Measurements from ENCODE around the gene NOL6.
"Not testable (repeated sequence)": the region's sequence is repeated elsewhere in the genome, so short reads cannot be mapped to it uniquely, and the experiment has no call there.

NOL6 gene

DNA sequence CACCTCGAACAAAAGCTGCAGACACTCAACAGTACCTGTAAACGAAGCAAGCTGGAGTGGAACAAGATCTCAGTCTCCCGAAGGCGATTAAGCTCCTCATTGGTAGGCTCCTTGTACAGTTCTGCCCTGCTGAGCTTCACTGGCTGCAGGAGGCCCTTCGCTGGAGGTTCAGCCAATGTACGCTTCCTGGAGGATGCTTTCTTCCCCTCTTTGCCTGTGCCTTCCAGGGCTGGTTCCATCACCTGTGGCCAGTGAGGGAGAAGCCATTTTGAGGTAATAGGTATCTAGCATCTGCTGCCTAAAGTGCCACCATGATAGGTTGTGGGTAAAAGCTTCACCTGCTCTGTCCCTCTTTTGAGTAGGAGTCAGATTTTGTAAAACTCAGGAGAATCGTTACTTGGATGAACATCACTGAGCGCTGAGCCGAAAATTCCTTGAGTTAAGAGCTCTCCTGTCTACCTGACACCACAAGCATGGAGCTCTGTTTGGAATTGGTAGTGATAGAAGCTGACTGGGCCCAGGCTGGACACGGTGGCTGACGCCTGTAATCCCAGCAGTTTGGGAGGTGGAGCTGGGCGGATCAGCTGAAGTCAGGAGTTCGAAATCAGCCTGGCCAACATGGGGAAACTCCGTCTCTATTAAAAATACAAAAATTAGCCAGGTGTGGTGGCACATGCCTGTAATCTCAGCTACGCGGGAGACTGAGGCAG, 1.4 kb downstream of the NOL6 start:
- DNase-seq: no peak

DNA sequence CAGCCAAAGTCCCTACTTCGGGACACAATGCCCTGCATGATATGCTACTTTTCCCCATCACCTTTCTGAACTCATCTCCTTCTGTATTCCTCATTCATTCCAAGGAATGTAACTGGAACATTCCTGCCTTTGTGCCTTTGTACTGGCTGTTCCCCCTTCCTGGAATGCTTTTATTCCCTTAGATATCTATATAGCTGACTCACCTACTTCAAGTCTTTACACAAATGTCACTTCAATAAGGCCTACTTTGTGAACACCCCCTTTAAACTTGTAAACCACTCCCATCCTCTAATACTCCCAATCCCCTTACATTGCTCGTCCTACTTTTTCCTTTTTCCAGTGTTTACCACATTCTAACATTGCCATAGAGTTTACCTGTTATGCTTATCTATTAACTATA, 2.4 kb downstream of the NOL6 start:
- DNase-seq: no peak

DNA sequence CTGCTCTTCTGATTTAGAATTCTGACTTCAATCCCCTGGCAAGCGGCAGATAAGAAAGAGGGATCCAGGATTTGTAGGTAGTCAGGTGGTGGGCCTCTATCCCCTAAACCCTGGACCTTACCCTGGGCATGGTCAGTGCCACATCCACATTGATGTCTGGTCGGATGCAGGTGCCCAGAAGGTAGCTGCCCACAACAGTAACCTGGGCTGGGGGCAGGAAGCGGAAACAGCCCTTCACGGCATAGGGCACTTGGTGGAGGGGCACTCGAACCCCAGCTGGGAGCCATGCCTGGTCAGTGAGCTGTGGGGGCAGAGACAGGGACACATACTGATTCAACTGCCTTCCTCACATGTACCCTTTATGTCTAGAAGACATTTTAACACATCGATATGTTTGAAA, 3.8 kb downstream of the NOL6 start:
- DNase-seq: no peak

DNA sequence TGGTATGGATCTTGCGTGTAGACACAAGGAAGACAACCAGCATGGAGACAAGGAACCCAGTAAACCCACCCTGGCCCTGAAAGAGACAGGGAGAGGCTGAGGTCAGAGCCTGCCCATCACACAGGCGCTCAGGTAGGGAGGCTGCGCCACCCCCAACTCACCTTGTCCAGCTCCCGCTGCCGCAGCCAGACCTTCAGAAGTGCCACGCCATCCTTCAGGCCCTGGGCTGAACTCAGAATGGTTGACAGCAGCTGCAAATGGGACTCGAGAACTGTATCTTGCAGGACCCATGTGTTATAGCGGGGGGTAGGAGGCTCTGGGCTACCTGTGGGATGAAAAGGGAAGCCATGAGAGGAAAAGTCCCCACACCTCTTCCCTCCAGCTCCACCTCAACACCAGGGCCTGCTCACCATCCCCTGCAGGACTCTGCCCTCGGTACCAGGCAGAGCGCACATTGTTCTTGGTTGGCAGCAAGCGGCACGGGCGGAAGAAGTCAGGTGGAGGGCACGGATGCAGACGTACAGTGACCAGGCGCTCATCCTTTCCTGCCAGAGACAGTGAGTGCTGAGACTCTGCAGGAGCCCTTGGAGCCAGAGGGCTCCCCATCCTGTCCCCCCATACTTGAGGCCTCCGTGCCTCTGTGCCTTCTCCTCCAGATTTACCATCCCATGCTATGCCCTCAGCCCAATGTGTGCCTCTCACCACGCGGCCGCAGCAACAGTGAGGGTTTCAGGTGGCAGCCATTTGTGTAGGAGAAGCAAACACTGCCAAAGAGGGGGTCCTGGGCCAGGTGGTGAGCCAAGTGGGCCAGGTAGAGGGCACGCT, 4.7 kb downstream of the NOL6 start:
- no peak for DNase-seq

DNA sequence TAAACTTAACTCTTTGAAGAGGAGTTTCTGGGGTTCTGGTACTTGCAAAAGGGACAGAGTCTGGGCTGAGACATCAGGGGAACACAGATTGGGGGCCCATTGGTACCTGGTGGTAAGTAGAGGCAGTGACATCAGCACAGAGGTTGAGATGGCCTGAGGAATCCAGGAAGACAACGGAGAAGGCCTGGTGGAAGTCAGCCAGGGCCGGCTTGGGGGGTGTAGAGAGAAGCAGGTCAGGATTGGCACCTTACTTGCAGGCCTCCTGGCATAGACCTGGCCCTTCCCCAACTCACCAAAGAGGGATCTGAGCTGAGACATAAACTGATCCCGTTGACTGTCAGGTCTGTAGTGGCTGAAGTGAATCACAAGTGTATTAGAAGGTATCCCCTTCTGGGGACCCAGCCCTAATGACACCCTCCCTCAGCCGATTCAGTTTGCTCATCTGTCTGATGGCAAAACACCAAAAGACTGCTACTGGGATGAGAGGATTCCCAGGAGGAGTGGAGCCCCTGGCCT, 5.5 kb downstream of the NOL6 start:
- DNase-seq: no peak

DNA sequence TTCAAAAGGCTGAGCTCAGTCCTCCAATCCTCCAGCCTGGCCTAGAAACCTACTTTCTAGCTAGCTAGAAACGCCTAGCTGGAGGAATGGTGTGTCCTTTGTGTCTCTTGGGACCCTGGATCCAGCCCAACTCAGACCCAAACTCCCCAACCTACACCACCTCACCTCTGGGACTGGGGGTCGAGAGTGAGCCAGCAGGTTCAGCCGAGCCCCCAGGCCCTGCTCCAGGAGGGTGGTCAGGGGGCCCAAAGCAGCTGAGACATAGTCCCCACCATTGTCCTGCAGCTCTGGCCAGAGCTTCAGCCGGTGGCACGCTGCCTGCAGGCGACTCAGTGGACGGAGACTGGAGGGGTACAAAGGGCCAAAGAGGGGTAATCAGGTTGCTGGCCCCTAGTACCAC, 6.2 kb downstream of the NOL6 start:
- no peak for DNase-seq

DNA sequence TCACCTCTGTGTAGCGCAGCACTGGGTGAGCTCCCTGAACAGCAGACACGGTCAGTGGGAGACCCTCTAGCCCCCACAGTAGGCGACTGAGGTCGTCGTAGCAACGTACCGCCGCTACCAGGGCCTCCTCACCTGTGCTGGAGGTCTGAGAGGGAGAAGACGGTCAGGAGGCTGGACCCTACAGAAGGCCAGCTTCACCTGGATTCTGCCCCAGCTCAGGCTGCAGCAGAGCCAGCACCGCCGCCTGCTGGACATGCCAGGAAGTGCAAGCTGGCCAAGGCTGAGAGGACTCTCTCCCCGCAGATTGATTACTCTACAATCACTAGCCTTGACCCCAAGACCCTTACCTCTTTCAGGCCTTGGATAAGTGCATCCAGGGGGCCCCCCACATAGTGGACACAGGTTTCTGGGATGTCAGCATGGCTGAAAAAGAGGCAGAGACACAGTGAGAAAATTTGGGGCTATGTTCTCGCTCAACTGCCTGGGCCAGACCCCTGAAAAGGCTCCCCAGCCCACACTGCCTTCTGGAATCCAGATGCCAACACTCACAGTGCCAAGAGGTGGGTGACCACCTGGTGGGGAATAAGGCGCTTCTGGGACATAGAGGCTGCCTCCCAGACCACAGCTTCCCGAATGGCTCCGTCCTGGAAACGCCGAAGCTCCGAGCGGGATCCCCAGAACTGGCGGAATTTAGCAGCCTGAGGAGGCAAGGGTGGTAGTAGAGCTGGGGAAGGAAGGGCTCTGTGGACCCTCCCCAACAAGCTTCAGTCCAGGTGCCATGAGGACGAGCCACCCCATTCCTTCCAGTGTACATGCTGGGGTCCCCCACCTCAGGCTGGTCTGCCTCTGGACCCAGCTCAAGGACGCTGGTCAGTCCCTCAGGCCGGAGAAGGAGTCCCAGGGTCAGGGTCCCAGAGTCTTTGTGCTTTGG, 6.9 kb downstream of the NOL6 start:
- DNase-seq: peak in 1 of 2 donors; percentile 71

DNA sequence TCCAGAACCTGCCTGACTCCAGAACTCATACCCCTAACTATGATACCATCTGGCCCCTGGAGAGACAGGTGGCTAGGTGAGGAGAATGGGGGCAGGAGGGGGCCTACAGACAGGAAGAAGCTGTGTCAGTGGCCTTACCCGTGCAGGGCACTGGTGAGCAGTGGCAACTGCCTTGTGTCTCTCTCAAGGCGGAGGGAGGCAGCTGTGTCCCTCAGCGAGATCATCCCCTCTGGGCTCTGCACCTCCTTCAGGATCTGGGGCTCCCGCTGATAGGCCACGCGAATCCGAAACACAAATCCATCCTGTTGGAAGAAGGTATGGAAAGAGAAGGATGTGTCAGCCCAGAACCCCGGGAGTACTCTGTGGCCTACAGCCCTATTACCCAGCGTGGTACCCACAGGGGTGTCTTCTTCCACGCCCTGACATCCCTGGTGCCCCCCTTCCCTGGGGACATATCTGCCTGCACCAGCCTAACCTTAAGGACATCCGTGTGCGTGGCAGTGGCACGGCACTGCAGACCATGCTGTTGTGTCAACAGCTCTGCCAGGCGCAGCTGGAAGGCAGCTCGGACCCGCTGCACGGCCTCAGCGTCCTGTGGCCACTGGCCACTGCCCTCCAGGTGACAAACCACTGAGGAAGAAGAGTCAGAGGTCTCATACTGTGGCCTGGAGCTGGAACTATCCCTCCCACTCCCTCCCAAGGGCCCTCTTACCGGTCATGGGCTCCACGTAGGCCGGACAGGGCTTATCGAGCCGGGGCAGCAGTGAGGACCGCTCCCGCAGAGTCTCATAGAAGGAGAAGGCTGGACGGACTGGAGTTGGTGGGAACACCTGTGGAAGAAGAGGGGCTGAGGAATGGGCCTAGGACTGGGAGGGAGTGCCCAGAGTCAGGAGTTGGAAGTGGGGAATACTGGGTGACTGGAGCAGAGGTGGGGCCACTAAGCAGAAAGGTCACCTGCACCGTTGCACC, 7.8 kb downstream of the NOL6 start:
- no peak for DNase-seq

DNA sequence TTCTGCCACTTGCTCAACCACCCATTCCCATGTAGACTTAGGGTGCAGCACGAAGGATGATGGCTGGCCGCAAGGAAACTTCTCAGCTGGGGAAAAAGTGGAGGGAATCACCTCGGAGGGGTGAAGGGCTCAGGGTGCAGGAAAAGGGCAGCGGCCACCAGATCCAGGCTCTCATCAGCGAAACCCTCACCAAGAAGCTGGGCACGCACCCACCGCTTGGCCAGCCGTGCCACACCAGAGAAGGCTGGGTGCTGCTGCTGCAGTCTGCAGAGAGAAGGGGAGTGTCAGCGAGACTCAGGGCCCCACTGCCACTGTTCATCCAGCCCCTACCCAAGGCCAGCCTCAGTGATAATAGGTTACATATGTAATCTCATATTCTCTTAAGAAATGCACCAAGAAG, 8.6 kb downstream of the NOL6 start:
- no peak for DNase-seq

DNA sequence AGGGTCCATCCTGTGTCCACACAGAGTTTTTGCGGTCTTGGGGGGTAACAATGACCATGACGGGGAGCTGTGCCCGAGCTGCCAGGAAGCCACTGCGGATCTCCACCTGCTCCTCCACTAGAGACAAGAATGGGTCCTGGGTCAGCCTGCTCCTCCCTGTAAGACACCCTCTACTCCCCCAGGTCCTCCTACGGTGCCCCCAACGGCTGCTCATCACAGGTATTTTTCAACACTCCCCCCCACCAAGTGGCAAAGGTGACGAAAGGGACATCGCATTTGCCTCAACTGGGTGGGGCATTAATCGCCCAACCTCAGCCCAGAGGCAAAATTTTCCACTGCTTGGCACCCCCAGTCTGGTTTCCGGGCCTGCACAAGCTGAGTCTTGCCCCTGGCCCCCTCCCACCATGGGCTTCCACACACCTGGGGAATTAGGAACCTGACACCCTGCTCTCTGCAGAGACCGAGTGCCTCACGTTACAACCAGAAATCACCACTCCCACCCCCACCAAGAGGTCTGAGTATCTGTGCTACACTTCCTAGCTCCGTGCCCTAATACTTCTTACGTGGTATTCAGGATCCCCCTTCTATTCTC, 9.6 kb downstream of the NOL6 start:
- DNase-seq: no peak

DNA sequence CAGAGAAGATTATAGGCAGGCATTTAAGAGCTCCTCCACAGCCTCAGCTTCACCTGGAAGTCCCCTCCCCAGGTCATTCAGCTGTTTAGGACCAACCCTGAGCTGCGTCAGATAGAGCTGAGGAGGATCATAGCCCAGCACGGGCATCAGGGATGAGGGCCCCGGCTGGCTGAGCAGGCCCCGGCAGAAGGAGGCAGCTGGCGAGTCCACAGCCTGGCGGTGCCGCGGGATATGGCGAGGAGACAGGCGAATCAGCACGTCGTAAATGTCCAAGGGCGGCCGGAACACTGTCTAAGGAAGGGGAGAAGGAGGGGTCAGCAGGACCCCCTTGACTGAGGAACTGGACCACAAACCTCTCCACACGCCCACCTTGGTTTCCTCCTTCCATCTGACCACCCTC, 10.6 kb downstream of the NOL6 start:
- DNase-seq: no peak

DNA sequence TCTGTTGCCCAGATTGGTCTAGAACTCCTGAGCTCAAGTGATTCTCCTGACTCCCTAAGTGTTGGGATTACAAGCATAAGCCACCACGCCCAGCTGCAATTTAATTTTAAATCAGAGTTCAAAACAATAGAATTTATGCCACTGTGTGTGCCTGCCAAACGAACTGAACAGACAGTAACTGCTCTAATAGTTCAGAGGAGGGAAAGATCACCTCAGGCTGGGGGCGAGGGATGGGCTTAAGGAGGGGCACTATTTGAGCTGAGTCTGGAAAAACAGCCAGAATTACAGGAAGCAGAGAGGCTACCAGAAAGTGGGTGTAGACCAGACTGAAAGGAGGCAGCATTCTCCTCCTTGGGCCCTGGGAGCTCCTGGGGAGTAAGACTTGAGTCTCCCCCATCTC, 12.2 kb downstream of the NOL6 start:
- no peak for DNase-seq

DNA sequence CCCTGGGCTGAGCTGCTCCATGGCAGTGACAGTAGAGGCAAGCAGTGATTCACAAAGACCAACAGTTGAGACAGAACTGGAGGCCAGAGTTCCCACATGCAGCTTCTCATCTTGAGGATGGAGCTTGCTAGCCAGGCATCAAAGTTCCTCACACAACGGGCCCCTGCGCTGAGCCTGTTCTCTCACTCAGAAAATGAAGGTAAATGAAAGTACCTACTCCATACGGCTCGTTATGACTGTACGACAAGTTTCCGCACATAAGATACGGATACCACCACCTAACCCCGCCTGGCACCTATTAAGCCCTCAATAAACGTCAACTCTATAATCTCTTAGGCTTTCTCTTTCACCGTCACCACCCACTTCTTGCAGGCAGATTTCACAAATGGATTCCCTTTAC, 12.9 kb downstream of the NOL6 start:
- DNase-seq: no peak

DNA sequence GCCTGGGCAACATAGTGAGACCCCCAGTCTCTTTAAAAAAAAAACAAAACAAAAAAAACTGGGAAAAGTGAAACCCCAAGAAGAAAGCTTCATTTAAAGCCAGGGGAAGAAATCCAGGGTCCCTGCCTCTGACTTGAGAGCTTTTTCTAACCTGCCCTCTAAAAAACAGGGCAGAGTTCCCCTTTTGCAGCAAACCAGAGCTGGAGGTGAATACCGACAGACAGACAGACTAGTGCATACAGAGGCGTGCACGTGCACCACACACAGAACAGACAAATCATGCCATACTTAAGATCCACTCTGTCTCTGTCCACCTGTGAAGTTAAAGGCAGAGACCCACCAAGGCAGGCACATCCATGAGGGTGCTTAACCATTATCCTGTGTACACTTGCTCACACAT, 14.6 kb downstream of the NOL6 start:
- DNase-seq: no peak

DNA sequence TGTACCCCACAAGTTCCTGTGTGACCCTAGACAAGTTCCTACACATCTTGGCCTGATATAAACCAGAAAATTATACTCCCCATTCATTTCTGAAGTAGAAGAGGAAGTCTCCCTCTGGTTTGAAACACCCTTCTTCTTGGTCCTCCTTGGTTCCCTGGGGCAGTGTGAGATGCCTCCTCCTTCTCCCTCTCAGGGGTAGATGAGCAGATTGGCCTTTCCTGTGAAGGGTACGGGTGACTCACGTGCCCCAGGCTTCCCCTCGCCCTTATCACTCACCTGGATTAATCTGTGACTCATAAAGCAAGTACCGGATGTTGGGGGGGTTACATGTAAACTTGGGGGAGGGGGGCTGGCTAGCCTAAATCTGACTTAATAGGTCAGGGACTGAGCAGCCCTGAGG, 15.3 kb downstream of the NOL6 start:
- no peak for DNase-seq

DNA sequence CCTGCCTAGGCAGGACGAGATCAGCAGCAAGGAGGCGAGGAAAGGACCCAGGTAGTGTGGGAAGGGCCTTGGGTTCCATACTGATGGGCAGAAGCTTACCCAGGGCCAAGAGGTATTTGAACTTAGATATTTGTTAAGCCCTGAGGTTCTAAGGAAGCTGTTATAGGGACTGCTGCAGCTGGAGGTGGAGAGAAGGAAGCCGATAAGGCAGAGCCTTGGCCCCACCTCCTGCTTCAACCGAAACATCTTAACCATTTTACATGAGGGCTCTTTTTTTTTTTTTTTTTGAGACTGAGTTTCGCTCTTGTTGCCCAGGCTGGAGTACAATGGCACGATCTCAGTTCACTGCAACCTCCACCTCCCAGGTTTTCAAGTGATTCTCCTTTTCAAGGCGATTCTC, 17.8 kb downstream of the NOL6 start:
- DNase-seq: no peak

DNA sequence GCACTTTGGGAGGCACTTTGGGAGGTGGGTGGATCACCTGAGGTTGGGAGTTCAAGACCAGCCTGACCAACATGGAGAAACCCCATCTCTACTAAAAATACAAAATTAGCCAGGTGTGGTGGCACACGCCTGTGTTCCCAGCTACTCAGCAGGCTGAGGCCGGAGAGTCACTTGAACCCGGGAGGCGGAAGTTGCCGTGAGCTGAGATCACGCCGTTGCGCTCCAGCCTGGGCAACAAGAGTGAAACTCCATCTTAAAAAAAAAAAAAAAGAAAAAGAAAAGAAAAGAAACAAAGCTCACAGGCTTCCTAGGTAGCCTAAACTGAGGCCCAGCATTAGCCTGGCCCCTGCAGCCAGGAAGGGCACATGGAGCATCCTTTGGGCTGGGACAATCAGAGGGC, 18.3 kb downstream of the NOL6 start:
- not testable (repeated sequence) for DNase-seq

DNA sequence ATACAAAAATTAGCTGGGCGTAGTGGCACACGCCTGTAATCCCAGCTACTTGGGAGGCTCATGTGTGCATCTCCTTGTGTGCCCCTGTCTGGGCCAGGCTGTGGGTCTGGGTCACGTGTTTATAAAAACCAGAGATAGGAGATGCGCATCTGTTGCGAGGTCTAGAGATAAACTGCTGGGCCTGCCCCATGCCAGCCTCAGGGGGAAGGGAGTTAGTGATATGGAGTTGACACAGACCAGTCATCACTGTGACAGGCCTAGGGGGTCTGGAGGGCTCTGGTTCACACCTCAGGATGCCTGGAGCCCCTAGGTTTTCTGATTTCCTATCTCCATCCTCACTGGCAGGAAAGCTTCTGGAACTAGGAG, 19.1 kb downstream of the NOL6 start:
- not testable (repeated sequence) for DNase-seq

DNA sequence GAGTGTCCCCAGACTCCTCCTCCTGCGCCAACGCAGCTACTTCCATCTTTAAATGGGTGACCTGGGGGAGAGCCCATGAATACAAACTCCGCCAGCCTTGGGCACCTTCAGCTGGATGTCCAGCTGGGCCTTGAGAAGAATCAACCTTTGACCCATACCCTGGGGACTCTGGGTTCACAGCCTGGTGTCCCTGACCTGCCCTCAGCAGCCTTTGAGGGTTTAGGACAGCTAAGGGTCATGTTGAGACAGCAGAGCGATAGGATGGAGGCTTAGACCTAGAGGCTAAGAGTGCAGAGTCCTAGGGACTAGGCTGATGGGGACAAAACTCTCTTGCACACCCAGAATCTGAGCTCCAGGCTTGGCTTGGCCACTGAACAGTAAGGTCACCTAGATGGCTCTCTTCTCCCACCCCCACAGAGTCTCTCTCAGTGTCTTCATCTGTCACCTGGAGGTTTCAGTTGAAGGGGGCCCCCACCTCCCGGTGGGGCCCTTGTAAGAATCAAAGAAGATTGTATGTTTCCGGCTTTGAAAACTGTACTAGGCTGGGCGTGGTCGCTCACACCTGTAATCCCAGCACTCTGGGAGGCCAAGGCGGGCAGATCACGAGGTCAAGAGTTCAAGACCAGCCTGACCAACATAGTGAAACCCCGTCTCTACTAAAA, 19.6 kb downstream of the NOL6 start:
- DNase-seq: no peak

DNA sequence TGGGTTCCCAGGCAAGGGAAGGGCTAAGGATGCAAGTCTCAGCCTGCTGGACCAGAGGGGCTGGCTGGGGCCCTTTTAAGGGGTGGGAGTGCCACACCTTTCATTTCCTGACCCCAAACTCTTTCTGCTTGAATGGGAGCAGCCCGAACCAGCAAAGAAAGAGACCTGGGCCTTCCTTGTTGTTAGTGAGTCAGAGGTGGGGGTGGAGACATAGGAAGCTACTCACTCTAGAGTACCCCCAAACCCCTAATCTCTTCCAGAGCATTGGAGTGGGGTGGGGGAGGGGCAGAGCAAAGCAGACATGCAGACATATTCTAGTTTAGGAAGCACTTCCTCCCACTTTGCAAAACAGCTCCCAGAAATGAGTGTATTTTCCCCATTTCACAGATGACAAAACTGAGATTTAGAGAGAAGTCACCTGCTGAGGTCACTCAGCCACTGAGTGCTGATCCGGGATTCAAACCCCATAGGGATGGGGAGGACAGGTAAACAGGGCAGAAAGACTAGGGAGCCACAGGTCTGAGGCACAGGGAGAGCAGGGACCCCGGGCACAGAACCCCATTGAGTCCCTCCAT, 20.4 kb downstream of the NOL6 start:
- no peak for DNase-seq

DNA sequence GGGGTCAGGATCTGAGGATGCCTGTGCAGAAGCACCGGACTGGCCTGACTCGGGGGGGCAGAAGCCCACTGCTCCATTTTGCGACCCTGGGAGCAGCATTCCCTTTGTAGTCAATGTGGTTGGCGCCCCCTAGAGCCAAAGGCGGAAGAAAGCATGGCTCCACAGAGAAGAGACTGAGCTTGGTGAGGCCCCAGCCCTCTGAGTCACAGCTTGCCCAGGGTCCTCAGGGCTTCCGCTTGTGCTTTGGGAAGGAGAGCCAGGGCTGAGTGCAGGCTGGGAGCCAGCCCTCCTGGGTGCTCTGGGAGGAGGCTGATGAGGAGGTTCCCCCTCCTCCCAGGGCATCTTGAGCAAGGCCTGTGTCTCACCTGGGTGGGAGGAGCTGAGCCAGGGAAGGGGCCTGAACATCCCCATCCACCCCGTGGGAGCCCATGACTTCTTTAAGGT, 20.9 kb downstream of the NOL6 start:
- peak; percentile 23 to 63 for DNase-seq
